H7 (cell line): ENCODE results near the gene MIXL1. TPM values are rescaled to one million over a fixed set of nuclear protein-coding genes. Genes with fewer than 3 reads are reported as not detected.

Experiments
- total RNA-seq: library from RNA; depleted of rRNA; stranded (reverse); fragments of >200 nt; shearing (Covaris generic); gene quantifications from 2 replicates; pipeline ENCODE4 v1.2.3, GENCODE V29; 2014; rRNA removed

MIXL1 gene
- total RNA-seq, 1 experiment from 2014 or later = 61.1 TPM

Other genes with a start within 250 kb of the MIXL1 start
- 34.4 and 38.4 TPM in 2 replicates for gene SDE2, start 224.3 kb upstream of the MIXL1 start, total RNA-seq
- 963 and 975 TPM in 2 replicates for gene H3-3A, start 160.9 kb upstream of the MIXL1 start, total RNA-seq
- 43.7 and 57.6 TPM in 2 replicates for gene ACBD3, start 36.9 kb upstream of the MIXL1 start, total RNA-seq
- 19.9 and 29.0 TPM in 2 replicates for gene LIN9, start 85.5 kb downstream of the MIXL1 start, total RNA-seq
- gene PARP1, start 184.4 kb downstream of the MIXL1 start, total RNA-seq = 425 and 483 TPM in 2 replicates